NT2/D1 (cell line): Measurements from ENCODE around the gene ACO2.

Source experiments
- DNase-seq: peaks from one replicate; pipeline ENCODE4 v3.0.0-alpha.2; 2011; ENCODE audit warnings: low read depth, low spot score
- H3K27me3 ChIP-seq: 2 replicates; pipeline ENCODE4 v1.6.0; 2011; ENCODE audit warnings: mild to moderate bottlenecking; ENCODE audit not compliant: insufficient read length, insufficient read depth
- H3K36me3 ChIP-seq: 2 replicates; pipeline ENCODE4 v1.6.1; 2011; ENCODE audit warnings: mild to moderate bottlenecking, low read length, mixed read lengths; ENCODE audit not compliant: insufficient read depth, insufficient read length
- H3K4me1 ChIP-seq: 2 replicates; pipeline ENCODE4 v1.5.1; 2011; ENCODE audit not compliant: insufficient read depth, insufficient read length
- H3K4me3 ChIP-seq: 2 replicates; pipeline ENCODE4 v1.5.1; 2011; ENCODE audit warnings: low read depth; ENCODE audit not compliant: insufficient read length
- H3K9ac ChIP-seq: 2 replicates; pipeline ENCODE4 v1.6.0; 2011; ENCODE audit warnings: low read depth; ENCODE audit not compliant: insufficient read length
- H3K9me3 ChIP-seq: 2 replicates; pipeline ENCODE4 v1.5.1; 2011; ENCODE audit warnings: mild to moderate bottlenecking, low read length; ENCODE audit not compliant: insufficient read depth
- SUZ12 ChIP-seq: IDR thresholded peaks from 2 replicates; pipeline ENCODE4 v1.6.1; 2011; ENCODE audit not compliant: insufficient read length, insufficient read depth; ENCODE audit errors: extremely low read depth
- YY1 ChIP-seq: IDR thresholded peaks from 2 replicates; pipeline ENCODE4 v1.6.1; 2011; ENCODE audit not compliant: insufficient read length, insufficient read depth
- ZNF274 ChIP-seq: IDR thresholded peaks from 2 replicates; pipeline ENCODE4 v1.6.1; 2011; ENCODE audit warnings: mild to moderate bottlenecking, low read depth, low read length

The ACO2 gene

DNA sequence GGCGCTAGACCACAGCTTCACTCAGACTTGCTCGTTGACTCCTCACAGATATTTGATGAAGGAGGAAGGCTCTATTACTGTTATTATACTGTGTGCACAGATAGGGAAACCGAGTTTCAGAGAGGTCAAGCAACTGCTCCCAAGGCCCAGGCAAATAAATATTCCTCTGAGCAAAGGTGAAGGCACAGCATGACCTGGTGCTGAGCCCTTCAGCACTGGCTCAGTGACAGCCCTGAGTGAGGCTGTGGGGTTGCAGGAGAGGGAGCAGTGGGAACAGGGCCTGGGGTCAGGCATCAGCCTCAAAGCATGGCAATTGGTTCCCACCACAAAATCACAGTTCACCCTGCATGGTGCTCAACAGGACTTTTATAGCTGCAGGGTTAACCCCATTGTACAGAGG is 68.3 kb downstream of the ACO2 start:
- DNase-seq: no peak
- Histone ChIP-seq H3K4me3 (no peak overlapping the region), H3K9ac (peak overlapping the region; percentile 32), H3K27me3 (no peaks in the 10 kb centered on the region), H3K9me3 (no peaks in the 10 kb centered on the region), H3K4me1 (peaks cover 11% of the 10 kb centered on the region), H3K36me3 (peaks cover 65% of the 10 kb centered on the region)
- TF ChIP-seq SUZ12 (no peak), ZNF274 (no peak), YY1 (no peak)

DNA sequence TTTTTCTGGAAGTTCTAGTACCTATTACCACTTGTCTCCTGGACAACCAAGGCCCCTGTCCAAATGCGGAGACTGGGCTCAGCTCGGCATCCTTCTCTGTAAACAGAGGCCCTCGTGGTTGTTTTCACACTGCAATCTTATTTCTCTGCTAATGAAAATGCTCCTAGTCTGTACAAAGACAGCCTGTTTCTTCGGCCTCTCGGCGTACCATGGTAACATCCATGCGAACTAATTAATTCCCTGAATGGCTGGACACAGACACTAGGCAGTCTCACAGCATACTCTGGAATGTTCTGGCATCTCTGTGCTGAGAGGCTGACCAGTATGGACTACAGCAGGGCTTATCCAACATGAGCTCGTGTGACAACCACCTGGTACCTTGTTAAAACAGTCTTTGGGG is 69.7 kb downstream of the ACO2 start:
- H3K36me3 ChIP-seq: peaks cover 56% of the 10 kb centered on the region
- no peak overlapping the region for H3K9ac ChIP-seq
- TF ChIP-seq ZNF274: no peak
- TF ChIP-seq SUZ12: no peak
- no peak for TF ChIP-seq YY1

DNA sequence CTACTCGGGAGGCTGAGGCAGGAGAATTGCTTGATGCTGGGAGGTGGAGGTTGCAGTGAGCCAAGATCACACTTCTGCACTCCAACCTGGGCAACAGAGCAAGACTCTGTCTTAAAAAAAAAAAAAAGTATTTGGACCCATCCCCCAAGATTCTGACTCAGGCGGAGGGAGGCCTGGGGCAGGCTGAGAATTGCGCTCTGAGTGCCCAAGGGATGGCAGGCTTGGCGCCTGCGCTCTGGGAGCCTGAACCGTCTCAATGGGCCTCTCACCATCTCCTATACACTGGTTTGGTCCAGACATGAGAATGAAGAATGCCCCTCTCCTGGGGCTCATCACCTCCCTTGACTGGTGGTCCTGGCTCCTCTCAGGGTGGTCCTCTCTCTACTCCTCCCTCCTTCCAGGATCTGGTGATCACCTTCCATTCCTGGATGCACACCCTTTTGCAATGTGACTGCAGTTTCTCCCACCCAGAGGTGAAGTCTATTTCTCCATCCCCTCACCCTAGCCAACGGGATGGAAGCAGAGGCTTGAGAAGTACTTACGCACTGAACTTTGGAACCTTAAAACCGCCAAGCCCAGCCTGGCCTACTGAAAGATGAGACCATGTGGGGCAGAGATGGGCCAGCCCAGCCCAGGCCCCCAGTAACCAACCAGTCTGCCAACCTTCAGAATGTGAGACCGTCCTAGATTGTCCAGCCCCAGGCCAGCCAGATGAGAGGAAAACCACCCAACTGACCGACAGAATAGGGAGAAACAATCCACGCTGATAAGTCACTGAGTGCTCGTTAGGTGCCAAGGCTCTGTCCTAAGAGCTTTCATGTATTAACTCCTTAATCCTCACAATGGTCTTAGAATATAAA is 70.5 kb downstream of the ACO2 start:
- peaks cover 51% of the 10 kb centered on the region for H3K36me3 ChIP-seq
- H3K27me3 ChIP-seq: no peaks in the 10 kb centered on the region
- H3K9me3 ChIP-seq: no peaks in the 10 kb centered on the region
- no peak for TF ChIP-seq SUZ12
- peaks cover 4% of the 10 kb centered on the region for H3K4me1 ChIP-seq
- no peak overlapping the region for H3K9ac ChIP-seq
- no peak for DNase-seq
- no peak overlapping the region for H3K4me3 ChIP-seq

More for the DNA sequence above, 69.7 kb downstream of the ACO2 start:
- Histone ChIP-seq H3K9me3 (no peaks in the 10 kb centered on the region), H3K4me3 (no peak overlapping the region), H3K27me3 (no peaks in the 10 kb centered on the region), H3K4me1 (peaks cover 4% of the 10 kb centered on the region)
- no peak for DNase-seq

DNA sequence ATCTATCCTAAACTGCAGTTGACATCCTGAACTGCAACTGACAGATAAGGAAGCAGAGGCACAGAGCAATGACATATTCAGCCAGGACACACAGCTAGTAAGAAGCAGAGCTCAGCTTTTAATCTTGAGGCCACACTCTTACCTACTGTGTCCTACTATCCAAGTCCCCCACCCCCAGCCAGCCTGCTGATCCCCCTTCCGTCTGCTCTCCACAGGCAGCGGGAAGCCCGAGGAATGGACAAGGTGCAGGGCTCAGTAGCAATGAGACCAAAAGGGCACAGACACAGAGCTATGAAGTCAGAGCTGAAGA is 71.0 kb downstream of the ACO2 start:
- H3K9ac ChIP-seq: no peak overlapping the region
- H3K27me3 ChIP-seq: no peaks in the 10 kb centered on the region
- H3K4me1 ChIP-seq: peaks cover 4% of the 10 kb centered on the region
- TF ChIP-seq YY1 (no peak), ZNF274 (no peak), SUZ12 (no peak)
- no peak for DNase-seq
- no peak overlapping the region for H3K4me3 ChIP-seq
- peaks cover 47% of the 10 kb centered on the region for H3K36me3 ChIP-seq
- no peaks in the 10 kb centered on the region for H3K9me3 ChIP-seq

DNA sequence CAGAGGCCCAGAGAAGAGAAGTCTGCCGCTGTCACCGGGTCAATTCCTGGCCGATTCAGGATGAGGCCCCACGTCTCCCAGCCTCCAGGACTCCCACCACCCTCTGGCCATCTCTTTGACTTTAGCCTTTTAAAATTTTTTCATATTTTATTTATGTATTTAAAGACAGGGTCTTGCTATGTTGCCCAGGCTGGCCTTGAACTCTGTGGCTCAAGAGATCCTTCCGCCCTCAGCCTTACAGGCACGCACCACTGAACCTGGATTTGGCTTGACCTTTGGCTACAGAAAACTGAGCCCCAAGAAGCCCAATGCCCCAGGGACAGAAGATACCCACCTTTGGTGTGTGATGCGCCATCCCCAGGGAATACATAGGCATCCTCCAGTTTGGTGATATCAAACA is 71.4 kb downstream of the ACO2 start:
- Histone ChIP-seq H3K27me3 (no peaks in the 10 kb centered on the region), H3K36me3 (peaks cover 46% of the 10 kb centered on the region), H3K4me1 (peaks cover 4% of the 10 kb centered on the region), H3K4me3 (no peak overlapping the region), H3K9me3 (no peaks in the 10 kb centered on the region), H3K9ac (no peak overlapping the region)
- no peak for DNase-seq
- no peak for TF ChIP-seq ZNF274
- TF ChIP-seq YY1: no peak
- no peak for TF ChIP-seq SUZ12

DNA sequence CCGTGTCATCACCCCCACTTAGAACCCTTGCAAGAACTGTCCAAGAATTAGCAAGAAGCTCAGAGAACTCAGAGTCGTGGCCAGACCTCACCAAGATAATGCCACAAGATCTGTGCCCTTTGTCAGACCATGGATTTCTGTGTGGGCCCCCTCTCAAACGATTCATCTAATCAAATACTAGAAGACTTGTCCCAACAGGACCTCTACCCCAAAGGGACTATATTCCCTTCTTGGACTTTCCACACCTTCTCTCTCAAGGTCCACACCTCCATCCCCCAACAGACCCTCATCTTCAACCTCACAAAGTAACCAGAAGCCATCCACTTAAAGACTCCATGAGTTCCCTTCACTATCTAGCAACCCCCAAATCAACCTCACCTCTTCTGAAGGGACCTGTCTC is 72.6 kb downstream of the ACO2 start:
- H3K27me3 ChIP-seq: no peaks in the 10 kb centered on the region
- no peak overlapping the region for H3K9ac ChIP-seq
- no peak overlapping the region for H3K4me3 ChIP-seq
- TF ChIP-seq ZNF274: no peak
- TF ChIP-seq SUZ12: no peak
- no peak for TF ChIP-seq YY1
- peaks cover 4% of the 10 kb centered on the region for H3K4me1 ChIP-seq
- DNase-seq: no peak
- peaks cover 46% of the 10 kb centered on the region for H3K36me3 ChIP-seq
- H3K9me3 ChIP-seq: no peaks in the 10 kb centered on the region

DNA sequence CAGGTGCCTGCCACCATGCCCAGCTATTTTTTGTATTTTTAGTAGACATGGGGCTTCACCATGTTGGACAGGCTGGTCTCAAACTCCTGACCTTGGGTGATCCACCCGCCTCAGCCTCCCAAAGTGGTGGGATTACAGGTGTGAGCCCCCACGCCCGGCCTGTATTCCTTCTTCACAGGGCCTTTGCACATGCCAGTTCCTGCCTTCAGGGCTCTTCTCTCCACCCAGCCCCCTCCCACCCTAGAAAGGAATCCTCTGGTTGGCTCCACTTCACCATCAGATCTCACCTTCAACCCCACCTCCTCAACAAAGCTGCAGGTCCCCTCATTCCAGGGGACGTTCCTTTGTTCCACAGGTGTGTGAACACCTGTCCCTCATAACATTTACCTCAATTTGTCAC is 73.3 kb downstream of the ACO2 start:
- no peak for DNase-seq
- Histone ChIP-seq H3K27me3 (no peaks in the 10 kb centered on the region), H3K9ac (no peak overlapping the region), H3K9me3 (no peaks in the 10 kb centered on the region), H3K4me1 (peaks cover 1% of the 10 kb centered on the region), H3K36me3 (peaks cover 42% of the 10 kb centered on the region), H3K4me3 (no peak overlapping the region)
- no peak for TF ChIP-seq ZNF274
- TF ChIP-seq SUZ12: no peak
- no peak for TF ChIP-seq YY1
